ENCODE measurements around the gene FOXO6. TPM values are rescaled to one million over a fixed set of nuclear protein-coding genes. Genes with fewer than 3 reads are reported as not detected.

Gene FOXO6
- total and polyA plus RNA-seq, 10 of the 15 experiments (the other 5 are each of a cell fraction or from before 2014, with no cell fraction given) = 0.37 TPM; not detected in 9

DNA sequence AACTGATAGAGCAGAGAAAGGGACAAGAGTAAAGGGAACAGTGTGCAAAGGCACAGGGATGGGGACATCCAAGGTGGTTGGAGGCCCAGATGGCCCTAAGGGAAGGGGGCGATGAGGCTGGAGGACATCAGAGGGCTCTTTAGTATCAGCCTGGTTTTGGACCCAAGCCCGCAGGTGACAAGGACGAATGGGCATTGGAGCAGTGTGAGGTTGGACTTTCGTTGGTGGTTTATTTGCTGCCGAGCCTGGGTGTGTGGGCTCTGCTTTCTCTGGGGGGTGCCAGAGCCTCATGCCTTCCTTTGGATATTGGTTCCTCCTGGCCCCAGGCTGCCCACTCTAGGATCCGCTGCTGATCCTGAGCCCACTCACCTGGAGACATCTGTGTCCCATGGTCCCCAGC is 12.1 kb downstream of the FOXO6 start (continued):
- TF ChIP-seq CBX5 (IDR thresholded peaks at IDR 0.05; ENCODE audit: low read depth) (no peak), EED (IDR thresholded peaks at IDR 0.05; ENCODE audit: low read depth) (no peak), MYB (IDR thresholded peaks at IDR 0.05; ENCODE audit: borderline replicate concordance, low read depth, low read length) (no peak), SIN3A (IDR thresholded peaks at IDR 0.05; ENCODE audit: low read depth, low read length) (no peak), WRNIP1 (IDR thresholded peaks at IDR 0.05; ENCODE audit: borderline replicate concordance, low read depth, low read length) (no peak), CBX3 (IDR thresholded peaks at IDR 0.05; ENCODE audit: borderline replicate concordance, low read depth) (no peak), PAX5 (IDR thresholded peaks at IDR 0.05; ENCODE audit: borderline replicate concordance, low read depth, low read length) (no peak), MEF2B (IDR thresholded peaks at IDR 0.05; ENCODE audit: partially characterized antibody, poor library complexity, severe bottlenecking) (no peak), ESRRA (IDR thresholded peaks at IDR 0.05; ENCODE audit: low read length) (no peak), SMC3 (IDR thresholded peaks at IDR 0.05; ENCODE audit: borderline replicate concordance, low read length) (no peak), EZH2 (IDR thresholded peaks at IDR 0.05; ENCODE audit: borderline replicate concordance, control insufficient read depth, low read depth, low read length) (no peak)
- TF ChIP-seq, protein P1, sequence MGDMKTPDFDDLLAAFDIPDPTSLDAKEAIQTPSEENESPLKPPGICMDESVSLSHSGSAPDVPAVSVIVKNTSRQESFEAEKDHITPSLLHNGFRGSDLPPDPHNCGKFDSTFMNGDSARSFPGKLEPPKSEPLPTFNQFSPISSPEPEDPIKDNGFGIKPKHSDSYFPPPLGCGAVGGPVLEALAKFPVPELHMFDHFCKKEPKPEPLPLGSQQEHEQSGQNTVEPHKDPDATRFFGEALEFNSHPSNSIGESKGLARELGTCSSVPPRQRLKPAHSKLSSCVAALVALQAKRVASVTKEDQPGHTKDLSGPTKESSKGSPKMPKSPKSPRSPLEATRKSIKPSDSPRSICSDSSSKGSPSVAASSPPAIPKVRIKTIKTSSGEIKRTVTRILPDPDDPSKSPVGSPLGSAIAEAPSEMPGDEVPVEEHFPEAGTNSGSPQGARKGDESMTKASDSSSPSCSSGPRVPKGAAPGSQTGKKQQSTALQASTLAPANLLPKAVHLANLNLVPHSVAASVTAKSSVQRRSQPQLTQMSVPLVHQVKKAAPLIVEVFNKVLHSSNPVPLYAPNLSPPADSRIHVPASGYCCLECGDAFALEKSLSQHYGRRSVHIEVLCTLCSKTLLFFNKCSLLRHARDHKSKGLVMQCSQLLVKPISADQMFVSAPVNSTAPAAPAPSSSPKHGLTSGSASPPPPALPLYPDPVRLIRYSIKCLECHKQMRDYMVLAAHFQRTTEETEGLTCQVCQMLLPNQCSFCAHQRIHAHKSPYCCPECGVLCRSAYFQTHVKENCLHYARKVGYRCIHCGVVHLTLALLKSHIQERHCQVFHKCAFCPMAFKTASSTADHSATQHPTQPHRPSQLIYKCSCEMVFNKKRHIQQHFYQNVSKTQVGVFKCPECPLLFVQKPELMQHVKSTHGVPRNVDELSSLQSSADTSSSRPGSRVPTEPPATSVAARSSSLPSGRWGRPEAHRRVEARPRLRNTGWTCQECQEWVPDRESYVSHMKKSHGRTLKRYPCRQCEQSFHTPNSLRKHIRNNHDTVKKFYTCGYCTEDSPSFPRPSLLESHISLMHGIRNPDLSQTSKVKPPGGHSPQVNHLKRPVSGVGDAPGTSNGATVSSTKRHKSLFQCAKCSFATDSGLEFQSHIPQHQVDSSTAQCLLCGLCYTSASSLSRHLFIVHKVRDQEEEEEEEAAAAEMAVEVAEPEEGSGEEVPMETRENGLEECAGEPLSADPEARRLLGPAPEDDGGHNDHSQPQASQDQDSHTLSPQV (IDR thresholded peaks at IDR 0.05) = no peak
